Thyroid gland (tissue), 4 donors: Measurements from ENCODE around the gene EBF3.

Experiments used
- POLR2A ChIP-seq, 2 donors: fragments of 450-650 bp; IDR thresholded peaks; one replicate each; pipeline ENCODE4 v1.6.1; 2017; ENCODE audit warnings: antibody characterized with exemption in 2 of 2, mild to moderate bottlenecking in 2 of 2, moderate library complexity in 1 of 2
- TF ChIP-seq, protein P1 (sequence below), 6 experiments: fragments of 200-600 bp in 3 of 6; fragments of 450-650 bp in 3 of 6; sonication (generic) in 3 of 6; IDR thresholded peaks; one replicate each; pipeline ENCODE4 v1.5.1; 2016 to 2019; ENCODE audit warnings: antibody characterized with exemption in 6 of 6, mild to moderate bottlenecking in 2 of 6, inconsistent platforms in 1 of 6, moderate library complexity in 1 of 6

- TF ChIP-seq, protein P1, sequence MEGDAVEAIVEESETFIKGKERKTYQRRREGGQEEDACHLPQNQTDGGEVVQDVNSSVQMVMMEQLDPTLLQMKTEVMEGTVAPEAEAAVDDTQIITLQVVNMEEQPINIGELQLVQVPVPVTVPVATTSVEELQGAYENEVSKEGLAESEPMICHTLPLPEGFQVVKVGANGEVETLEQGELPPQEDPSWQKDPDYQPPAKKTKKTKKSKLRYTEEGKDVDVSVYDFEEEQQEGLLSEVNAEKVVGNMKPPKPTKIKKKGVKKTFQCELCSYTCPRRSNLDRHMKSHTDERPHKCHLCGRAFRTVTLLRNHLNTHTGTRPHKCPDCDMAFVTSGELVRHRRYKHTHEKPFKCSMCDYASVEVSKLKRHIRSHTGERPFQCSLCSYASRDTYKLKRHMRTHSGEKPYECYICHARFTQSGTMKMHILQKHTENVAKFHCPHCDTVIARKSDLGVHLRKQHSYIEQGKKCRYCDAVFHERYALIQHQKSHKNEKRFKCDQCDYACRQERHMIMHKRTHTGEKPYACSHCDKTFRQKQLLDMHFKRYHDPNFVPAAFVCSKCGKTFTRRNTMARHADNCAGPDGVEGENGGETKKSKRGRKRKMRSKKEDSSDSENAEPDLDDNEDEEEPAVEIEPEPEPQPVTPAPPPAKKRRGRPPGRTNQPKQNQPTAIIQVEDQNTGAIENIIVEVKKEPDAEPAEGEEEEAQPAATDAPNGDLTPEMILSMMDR (IDR thresholded peaks at IDR 0.05): no peak
- TF ChIP-seq POLR2A (IDR thresholded peaks at IDR 0.05): no peak
These were observed 48.1 kb upstream of the EBF3 start for GRCh38 chr10:130012129-130012528.
